Skeletal muscle satellite cell (primary cell): Measurements from ENCODE around the gene SIM1.

Experiments
- H3K27me3 ChIP-seq: 2 replicates; pipeline ENCODE4 v1.7.0; 2013; ENCODE audit warnings: low read length; ENCODE audit not compliant: control insufficient read depth, insufficient read depth
- H3K36me3 ChIP-seq: 2 replicates; pipeline ENCODE4 v1.7.0; 2013; ENCODE audit warnings: mild to moderate bottlenecking, control low read depth, low read length; ENCODE audit not compliant: insufficient read depth
- H3K4me1 ChIP-seq: 2 replicates; pipeline ENCODE4 v1.7.0; 2013; ENCODE audit warnings: low read length; ENCODE audit not compliant: control insufficient read depth, insufficient read depth
- H3K4me2 ChIP-seq: 2 replicates; pipeline ENCODE4 v1.7.0; 2013; ENCODE audit warnings: mild to moderate bottlenecking, low read length
- H3K4me3 ChIP-seq: 2 replicates; pipeline ENCODE4 v1.7.0; 2013; ENCODE audit warnings: low read length
- H3K9ac ChIP-seq: 2 replicates; pipeline ENCODE4 v1.7.0; 2013; ENCODE audit warnings: mild to moderate bottlenecking, low read depth, low read length, moderate library complexity
- H3K9me3 ChIP-seq: replicated peaks from 2 replicates; pipeline ENCODE4 v1.7.0; 2013; ENCODE audit warnings: mild to moderate bottlenecking, control low read depth, low read length

SIM1 gene

DNA sequence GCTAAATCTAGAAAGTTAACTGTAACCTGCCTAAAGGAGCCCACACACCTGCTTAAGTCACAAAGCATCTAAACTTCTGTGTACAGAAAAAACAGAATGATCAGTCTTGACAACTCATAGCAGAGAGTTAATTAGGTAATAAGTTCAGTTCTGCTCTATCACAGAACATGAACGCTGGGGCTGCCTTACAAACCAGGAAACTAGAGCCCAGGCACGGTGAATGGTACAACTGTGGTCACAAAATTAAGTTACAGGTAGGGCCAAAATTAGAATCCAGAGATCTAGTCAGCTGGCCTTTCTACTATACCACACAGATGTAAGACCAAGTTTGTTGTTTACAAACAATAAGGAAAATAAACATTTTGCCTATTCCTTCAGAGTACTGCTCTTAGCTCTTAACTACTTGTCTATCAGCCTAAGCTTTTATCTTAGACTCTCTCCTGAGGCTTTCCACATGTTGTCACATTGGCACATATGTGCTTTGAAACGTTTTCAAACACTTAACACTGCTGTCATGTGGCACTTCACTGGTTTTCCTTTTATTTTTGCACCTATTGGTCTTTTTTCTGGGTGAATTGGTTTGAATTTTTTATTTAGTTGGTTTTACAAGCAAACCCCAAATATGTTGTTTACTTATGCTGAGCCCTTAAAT, 75.7 kb downstream of the SIM1 start:
- no peak overlapping the region for H3K4me2 ChIP-seq
- no peaks in the 10 kb centered on the region for H3K27me3 ChIP-seq
- H3K4me1 ChIP-seq: peaks cover 3% of the 10 kb centered on the region
- peaks cover 10% of the 10 kb centered on the region for H3K36me3 ChIP-seq
- no peak overlapping the region for H3K9ac ChIP-seq
- H3K4me3 ChIP-seq: no peak overlapping the region
- H3K9me3 ChIP-seq: no peaks in the 10 kb centered on the region

DNA sequence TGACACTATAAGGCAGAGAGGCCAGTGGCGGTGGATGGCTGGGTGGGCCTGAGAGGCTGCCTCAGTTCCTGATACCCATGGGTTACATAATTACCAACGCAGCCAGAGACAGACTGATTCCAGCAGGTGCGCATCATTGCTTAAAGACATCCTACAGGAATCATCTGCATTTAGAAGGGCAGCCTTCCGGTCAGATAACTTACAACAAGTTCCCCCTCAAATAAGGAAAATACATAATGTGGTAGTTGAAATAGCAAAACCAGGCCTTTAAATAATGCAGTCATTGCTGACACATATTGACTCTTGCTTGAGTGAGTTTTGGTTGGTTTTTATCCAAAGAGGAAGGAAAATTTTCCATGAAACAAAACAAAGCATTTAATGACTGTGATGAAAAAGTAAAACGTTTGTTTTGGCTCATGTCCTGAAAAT, 81.9 kb downstream of the SIM1 start:
- H3K36me3 ChIP-seq: no peaks in the 10 kb centered on the region
- peaks cover 22% of the 10 kb centered on the region for H3K4me1 ChIP-seq
- H3K4me3 ChIP-seq: no peak overlapping the region
- no peak overlapping the region for H3K9ac ChIP-seq
- H3K27me3 ChIP-seq: no peaks in the 10 kb centered on the region
- H3K4me2 ChIP-seq: no peak overlapping the region
- no peaks in the 10 kb centered on the region for H3K9me3 ChIP-seq

GRCh38 chr6:100382031-100382430, 82.7 kb downstream of the SIM1 start:
- no peak overlapping the region for H3K4me2 ChIP-seq
- H3K27me3 ChIP-seq: no peaks in the 10 kb centered on the region
- no peak overlapping the region for H3K4me3 ChIP-seq
- H3K9ac ChIP-seq: no peak overlapping the region
- H3K4me1 ChIP-seq: peaks cover 22% of the 10 kb centered on the region
- no peaks in the 10 kb centered on the region for H3K36me3 ChIP-seq
- no peaks in the 10 kb centered on the region for H3K9me3 ChIP-seq

DNA sequence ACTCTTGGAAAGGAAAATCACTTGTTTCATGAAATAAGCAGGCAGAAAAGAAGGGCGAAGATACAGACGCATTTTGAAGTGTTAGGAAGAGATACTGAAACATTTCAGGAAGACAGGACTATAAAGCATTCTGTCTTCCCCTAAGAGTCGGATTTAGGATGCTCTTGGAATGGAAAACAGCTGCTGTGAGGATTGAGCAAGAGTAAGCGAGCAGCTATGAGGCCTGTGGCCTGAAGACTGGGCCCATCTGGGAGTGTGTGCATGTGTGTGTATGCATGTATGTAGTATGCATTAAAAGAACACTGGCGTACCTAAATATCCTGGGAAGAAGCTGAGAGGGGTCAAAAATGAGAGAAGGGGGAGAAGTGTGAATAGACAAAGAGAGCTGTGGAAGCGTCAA, 83.6 kb downstream of the SIM1 start:
- H3K4me1 ChIP-seq: peaks cover 22% of the 10 kb centered on the region
- H3K4me3 ChIP-seq: no peak overlapping the region
- no peaks in the 10 kb centered on the region for H3K9me3 ChIP-seq
- no peak overlapping the region for H3K4me2 ChIP-seq
- H3K36me3 ChIP-seq: no peaks in the 10 kb centered on the region
- H3K27me3 ChIP-seq: no peaks in the 10 kb centered on the region
- H3K9ac ChIP-seq: no peak overlapping the region

GRCh38 chr6:100379386-100379785, 85.3 kb downstream of the SIM1 start:
- H3K27me3 ChIP-seq: no peaks in the 10 kb centered on the region
- H3K4me1 ChIP-seq: peaks cover 19% of the 10 kb centered on the region
- H3K4me3 ChIP-seq: no peak overlapping the region
- H3K9me3 ChIP-seq: no peaks in the 10 kb centered on the region
- no peaks in the 10 kb centered on the region for H3K36me3 ChIP-seq
- no peak overlapping the region for H3K4me2 ChIP-seq
- H3K9ac ChIP-seq: no peak overlapping the region

DNA sequence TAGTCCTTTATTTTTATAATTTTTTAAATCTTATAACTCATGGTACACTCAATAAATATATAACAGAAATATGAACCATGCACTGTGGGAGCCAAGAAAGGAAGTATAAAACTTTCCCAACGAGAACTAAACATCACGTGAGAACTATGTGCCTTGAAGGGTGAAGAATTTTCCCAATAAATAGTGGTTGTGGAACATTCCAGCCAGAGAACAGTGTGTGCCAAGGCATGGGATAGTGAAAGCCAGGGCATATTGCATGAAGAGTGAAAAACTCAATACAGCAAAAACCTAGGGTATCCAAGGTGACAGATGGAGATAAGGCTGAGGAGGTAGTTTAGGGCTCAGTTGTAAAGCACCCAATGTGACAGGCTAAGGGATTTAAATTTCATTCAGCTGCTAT, 86.1 kb downstream of the SIM1 start:
- H3K36me3 ChIP-seq: no peaks in the 10 kb centered on the region
- H3K9ac ChIP-seq: no peak overlapping the region
- no peak overlapping the region for H3K4me2 ChIP-seq
- H3K4me3 ChIP-seq: no peak overlapping the region
- H3K27me3 ChIP-seq: no peaks in the 10 kb centered on the region
- H3K9me3 ChIP-seq: no peaks in the 10 kb centered on the region
- H3K4me1 ChIP-seq: peaks cover 19% of the 10 kb centered on the region

DNA sequence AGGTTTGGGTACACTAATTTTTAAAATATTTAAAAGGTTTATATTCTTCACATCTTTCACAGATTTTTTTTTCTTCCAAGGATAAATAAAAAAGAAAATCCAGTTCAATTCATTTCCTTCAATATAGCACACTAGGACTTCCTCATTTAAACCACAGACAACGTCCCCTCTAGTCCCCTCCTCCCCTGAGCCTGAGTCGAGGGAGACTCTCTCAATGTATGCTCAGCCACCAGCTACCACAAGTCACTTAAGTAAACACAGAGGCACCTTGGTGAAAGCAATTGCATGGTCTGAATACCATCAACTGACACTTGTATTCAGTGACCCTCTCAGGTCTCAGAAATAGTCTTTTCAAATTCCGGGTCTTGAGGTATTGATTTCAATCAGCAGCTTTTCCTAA, 88.6 kb downstream of the SIM1 start:
- Histone ChIP-seq H3K9ac (no peak overlapping the region), H3K4me2 (no peak overlapping the region), H3K27me3 (no peaks in the 10 kb centered on the region), H3K4me1 (no peaks in the 10 kb centered on the region), H3K4me3 (no peak overlapping the region), H3K9me3 (no peaks in the 10 kb centered on the region), H3K36me3 (no peaks in the 10 kb centered on the region)

DNA sequence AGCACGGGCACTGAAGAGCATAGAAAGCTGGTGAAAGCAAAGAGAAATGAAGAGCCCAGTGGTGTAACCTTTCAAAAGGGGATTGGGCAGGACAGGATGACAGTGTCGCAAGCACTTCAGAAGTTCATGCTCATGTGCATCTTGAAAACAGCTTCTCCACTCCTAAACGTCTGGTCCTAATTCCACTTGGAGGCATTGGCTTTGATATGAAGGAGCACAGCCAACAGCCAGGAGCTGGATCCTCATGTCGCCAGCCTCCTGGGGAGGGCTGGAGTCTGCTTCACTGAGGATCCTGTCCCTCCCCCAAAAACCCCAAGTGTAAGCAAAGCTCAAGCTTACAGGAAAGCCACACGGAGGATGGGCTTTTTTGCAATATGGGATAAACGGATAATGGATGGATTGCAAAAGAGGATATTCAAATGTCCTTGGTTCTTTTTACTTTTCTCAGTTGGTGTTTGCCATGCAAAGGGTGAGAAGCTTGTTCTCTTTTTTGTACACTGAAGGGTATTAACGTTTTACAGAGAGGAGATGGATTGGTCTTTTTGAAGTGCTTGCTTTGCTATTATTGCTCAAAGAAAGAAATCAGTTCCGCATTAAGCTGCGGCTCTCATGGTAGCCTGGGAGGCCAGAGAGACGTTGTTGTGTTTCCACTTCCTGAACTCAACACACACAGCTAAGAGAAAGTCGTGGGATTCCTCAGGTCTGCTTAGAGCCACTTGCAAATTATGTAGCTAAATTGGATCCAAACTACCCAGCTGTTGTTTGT, 92.2 kb downstream of the SIM1 start:
- Histone ChIP-seq H3K9ac (no peak overlapping the region), H3K4me3 (no peak overlapping the region), H3K4me2 (no peak overlapping the region), H3K9me3 (no peaks in the 10 kb centered on the region), H3K36me3 (no peaks in the 10 kb centered on the region), H3K27me3 (no peaks in the 10 kb centered on the region), H3K4me1 (no peaks in the 10 kb centered on the region)

DNA sequence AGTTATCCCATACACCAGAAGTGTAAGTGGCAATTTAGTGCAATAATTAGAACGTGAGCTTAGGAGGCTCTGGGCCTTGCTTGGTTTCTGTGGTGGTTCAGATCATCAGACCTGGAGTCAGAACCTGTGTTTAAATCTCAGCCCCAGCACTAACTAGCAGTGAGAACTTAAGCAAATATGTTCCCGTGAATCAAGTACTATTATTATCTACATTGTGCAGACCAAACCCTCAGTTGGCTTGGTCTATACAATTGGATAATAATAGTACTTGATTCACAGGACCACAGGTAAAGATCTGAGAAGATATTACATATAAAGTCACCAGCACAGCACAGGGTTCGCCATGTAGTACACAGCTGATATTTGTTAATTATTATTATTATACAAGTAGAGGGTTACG, 93.1 kb downstream of the SIM1 start:
- Histone ChIP-seq H3K27me3 (no peaks in the 10 kb centered on the region), H3K4me1 (peaks cover 3% of the 10 kb centered on the region), H3K36me3 (no peaks in the 10 kb centered on the region), H3K9me3 (no peaks in the 10 kb centered on the region), H3K4me3 (no peak overlapping the region), H3K9ac (no peak overlapping the region), H3K4me2 (no peak overlapping the region)

DNA sequence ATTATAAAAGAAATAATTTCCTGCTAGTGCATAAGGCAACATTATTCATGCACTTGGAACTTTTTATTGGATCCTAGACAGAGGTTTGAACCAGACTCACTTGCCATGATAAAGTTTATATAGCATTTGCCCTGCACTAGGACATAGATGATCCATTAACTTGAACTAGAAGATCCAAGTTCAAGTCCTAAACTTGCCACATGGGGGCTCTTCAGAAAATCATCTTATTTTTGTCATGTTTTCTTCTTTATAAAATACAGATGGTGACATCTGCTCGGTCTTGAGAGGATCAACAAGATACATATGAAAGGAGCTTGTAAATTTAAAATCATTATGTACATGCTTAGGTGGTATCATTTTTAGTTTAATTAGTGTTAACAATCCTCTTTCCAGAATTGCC, 94.5 kb downstream of the SIM1 start:
- peaks cover 10% of the 10 kb centered on the region for H3K4me1 ChIP-seq

GRCh38 chr6:100366419-100366818, 98.3 kb downstream of the SIM1 start:
- H3K27me3 ChIP-seq: no peaks in the 10 kb centered on the region
- no peak overlapping the region for H3K9ac ChIP-seq
- no peak overlapping the region for H3K4me2 ChIP-seq
- H3K4me3 ChIP-seq: no peak overlapping the region
- H3K36me3 ChIP-seq: no peaks in the 10 kb centered on the region
- no peaks in the 10 kb centered on the region for H3K9me3 ChIP-seq
- H3K4me1 ChIP-seq: peaks cover 10% of the 10 kb centered on the region

More for the DNA sequence above, 94.5 kb downstream of the SIM1 start:
- Histone ChIP-seq H3K9ac (no peak overlapping the region), H3K4me2 (no peak overlapping the region), H3K27me3 (no peaks in the 10 kb centered on the region), H3K36me3 (no peaks in the 10 kb centered on the region), H3K4me3 (no peak overlapping the region), H3K9me3 (no peaks in the 10 kb centered on the region)

DNA sequence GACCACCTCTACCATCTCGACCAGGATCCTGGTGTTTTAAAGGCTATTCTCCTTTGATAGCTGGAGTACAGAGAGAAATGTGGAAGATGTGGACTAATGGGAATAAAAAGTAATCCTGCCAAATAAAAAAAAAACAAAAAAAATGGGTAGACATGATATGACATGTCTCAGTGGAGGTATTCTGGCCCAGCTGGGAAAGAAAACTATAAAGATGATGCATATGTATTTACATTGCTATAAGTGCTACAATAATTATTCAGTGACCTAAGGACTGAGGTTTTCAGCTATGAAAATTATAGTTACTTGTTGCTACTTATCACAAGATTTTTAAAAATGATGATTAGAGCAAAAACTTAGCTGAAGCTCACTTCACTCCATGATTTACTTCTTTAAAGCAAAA, 101.1 kb downstream of the SIM1 start:
- Histone ChIP-seq H3K9ac (no peak overlapping the region), H3K4me2 (no peak overlapping the region), H3K27me3 (no peaks in the 10 kb centered on the region), H3K36me3 (no peaks in the 10 kb centered on the region), H3K9me3 (no peaks in the 10 kb centered on the region), H3K4me1 (peaks cover 10% of the 10 kb centered on the region), H3K4me3 (no peak overlapping the region)
